Measurements from ENCODE around the gene CUX1.
"Not testable (repeated sequence)": the region's sequence is repeated elsewhere in the genome, so short reads cannot be mapped to it uniquely, and the experiment has no call there.

Gene CUX1

DNA sequence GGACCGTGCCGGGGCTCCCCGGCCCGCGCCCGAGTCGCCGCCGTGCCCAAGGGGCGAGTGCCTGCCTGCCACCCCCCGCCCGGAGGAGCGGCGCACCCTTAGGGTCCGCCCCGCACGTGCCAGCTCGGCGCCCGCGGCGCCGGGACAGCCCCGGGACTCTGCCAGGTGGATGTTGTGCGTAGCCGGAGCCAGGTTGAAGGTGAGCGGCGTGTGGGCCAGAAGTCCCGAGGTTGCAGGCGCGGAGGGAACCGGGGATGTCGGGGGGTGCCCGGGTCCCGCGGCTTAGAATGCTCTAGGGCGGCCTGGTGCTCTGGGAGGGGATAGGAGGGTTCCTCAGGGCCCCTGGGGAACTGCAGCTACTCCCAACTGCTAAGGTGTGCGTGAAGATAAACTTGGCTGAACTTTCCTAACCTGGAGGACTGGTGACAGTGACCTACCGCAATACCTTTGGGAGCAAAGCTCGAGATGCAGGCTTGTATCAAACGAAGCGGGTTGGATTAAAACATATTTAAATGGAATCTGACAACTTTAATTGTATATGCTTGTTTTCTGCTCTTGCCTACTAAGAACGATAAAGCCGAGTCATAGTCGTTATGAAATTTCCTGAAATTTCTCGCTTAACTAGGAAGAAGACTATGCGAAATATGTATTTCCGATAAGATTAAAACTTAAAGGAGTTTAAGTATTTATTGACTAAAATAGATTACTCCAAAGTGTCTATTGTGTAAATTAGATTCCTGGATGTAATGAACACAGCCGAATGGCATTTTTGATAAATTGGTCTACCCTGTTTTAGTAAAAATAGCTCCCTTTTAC is at the start of gene CUX1:
CUX1 (plus strand) TSS at position 156 of the 816 bp plus-strand sequence; CDS start at position 170, 14 bp downstream.
- peak in 1 of 56 donors; percentile 6 for DNase-seq

DNA sequence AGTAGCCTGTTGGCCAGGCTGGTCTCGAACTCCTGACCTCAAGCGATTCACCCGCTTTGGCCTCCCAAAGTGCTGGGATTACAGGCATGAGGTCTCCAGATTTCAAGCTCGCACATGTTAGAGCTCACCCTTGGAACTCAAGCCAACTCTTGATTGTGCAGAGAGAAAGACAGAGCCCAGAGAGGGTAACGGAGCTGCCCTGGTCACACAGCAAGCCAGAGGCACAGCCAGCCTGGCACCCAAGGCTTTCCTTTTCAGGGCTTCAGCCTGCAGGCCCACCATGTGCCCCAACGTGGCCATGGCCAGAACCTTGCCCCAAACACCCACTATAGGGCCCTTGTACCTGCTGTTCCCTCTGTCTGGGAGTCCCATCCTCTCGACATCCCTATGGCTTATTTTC is 49.1 kb upstream of the CUX1 start:
- no peak for DNase-seq

DNA sequence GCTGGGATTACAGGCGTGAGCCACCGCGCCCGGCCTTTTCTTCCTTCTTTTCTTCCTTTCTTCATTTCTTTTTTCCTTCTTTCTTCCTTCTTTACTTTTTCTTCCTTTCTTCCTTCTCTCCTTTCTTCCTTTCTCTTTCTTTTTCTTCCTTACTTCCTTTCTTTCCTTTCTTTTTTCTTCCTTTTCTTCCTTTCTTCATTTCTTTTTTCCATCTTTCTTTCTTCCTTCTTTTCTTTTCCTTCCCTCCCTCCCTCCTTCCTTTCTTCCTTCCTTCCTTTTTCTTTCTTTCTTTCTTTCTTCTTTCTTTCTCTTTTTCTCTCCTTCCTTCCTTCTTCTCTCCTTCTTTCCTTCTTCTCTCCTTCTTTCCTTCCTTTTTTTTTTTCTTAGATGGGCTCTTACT is 47.0 kb upstream of the CUX1 start:
- no peak for DNase-seq

- DNase-seq: no peak
Observed at GRCh38 chr7:101772508-101773211, 44.8 kb upstream of the CUX1 start.

GRCh38 chr7:101775181-101775580 is 42.2 kb upstream of the CUX1 start:
- DNase-seq: no peak

DNA sequence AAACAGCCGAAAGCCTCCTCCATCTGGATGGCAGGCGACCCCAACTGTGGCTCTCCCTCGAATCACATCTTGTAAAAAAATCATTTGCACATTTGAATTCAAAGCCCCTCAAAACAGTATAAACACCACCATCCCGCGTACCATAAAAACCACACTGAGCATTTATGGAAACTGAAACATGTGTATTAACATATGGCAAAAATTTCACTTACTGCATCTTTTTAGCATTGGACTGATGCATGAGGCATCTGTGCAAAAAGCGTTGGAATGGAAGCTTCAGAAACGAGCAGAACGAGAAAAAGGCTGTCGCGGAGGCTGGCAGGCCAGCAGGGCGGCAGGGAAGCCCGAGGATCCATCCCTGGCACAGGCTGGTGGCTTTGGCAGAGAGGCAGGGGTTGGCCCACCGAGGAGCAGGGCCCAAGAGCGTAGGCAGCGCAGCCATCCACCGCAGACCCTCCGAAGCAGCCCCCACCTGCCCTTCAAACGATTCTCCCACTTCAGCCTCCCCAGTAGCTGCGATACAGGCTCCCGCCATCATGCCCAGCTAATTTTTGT is 39.3 kb upstream of the CUX1 start:
- DNase-seq: no peak

DNA sequence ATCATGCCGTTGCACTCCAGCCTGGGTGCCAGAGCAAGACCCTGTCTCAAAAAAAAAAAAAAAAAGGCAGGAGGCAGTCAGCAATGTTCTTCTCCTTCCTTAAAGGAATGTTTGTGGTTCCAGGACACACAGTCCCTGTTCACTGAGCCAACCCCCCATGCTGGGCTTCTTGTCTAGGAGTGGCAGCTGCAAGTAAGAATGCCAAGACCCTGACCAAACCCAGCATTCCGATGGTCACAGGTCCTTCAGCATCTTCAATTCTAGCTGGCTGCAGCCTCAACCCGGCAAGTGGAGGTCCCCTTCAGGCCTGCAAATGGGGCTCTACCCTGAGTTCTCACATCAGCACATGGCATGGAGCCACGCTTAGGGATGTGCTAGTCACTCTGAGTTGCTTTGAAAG is 38.2 kb upstream of the CUX1 start:
- no peak for DNase-seq

DNA sequence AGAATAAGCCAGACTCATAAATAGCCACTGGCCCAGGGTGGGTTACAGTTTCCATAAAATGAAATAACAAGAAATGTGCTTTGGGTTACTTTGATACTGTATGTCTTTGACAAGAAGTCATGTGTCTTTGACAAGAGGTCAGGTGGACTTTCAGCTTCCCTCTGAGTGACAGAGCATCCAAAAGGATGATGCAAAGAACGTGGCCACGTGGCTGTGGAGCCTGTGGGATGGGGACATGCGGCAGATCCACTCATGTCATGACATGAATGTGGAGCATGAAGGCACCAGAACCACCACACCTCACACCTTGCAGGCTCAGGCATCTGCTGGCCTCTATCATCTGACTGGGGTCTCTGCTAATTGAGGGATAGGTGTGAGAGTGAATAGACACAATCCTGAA is 37.1 kb upstream of the CUX1 start:
- no peak for DNase-seq

- no peak for DNase-seq
Observed at GRCh38 chr7:101781439-101781838, 36.0 kb upstream of the CUX1 start.

DNA sequence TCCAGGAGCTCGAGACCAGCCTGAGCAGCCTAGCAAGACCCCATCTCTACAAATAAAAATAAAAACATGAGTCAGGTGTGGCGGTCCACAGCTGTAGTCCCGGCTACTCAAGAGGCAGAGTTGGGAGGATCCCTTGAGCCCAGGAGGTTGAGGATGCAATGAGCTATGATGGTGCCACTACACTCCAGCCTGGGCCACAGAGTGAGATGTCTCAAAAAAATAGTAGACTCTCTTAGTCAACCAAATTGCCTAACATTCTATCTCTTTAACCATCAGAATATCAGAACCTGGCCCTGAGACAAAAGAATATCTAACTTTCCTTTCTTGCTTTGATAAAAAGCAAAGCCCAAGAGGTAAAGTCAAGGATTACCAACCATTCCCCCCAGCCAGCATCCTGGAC is 35.0 kb upstream of the CUX1 start:
- DNase-seq: no peak

DNA sequence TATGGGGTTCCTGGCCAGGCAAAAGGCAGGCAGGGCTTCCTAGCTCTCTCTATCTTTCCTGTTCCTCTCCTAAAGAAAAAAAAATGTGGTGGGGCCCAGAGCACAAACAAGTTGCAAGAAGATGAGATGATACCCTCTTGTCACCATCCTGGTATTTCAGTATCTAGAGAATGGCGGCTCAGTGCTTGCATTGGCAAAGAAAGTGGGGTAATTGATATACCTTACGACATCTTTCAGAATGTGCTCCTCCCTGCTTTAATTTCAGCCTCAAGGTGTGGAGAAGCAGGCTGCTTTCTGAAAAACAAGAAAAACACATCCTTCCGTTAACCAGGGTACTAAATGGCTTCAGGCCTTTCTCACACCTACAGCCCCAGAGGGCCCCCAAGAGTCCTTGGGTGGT is 34.5 kb upstream of the CUX1 start:
- no peak for DNase-seq

- peak in 16 of 56 donors; percentile 0 to 54 (median 13) for DNase-seq
Observed at GRCh38 chr7:101783381-101784181, 33.8 kb upstream of the CUX1 start.

GRCh38 chr7:101784292-101785127 is 32.9 kb upstream of the CUX1 start:
- DNase-seq: peak in 1 of 56 donors; percentile 2

GRCh38 chr7:101787864-101788263 is 29.6 kb upstream of the CUX1 start:
- DNase-seq: no peak

DNA sequence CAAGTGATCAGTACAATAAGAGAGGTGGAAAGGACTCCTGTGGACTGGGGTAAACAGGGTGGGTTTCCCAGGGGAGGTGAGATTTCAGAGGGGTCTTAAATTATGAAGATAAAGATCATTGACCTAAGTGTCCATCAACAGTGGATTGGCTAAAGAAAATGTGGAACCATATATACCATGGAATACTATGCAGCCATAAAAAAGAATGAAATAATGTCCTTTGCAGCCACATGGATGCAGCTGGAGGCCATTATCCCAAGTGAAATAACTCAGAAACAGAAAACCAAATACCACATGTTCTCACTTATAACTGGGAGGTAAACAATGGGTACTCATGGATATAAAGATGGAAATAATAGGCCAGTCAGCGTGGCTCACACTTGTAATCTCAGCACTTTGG is 28.9 kb upstream of the CUX1 start:
- DNase-seq: no peak

DNA sequence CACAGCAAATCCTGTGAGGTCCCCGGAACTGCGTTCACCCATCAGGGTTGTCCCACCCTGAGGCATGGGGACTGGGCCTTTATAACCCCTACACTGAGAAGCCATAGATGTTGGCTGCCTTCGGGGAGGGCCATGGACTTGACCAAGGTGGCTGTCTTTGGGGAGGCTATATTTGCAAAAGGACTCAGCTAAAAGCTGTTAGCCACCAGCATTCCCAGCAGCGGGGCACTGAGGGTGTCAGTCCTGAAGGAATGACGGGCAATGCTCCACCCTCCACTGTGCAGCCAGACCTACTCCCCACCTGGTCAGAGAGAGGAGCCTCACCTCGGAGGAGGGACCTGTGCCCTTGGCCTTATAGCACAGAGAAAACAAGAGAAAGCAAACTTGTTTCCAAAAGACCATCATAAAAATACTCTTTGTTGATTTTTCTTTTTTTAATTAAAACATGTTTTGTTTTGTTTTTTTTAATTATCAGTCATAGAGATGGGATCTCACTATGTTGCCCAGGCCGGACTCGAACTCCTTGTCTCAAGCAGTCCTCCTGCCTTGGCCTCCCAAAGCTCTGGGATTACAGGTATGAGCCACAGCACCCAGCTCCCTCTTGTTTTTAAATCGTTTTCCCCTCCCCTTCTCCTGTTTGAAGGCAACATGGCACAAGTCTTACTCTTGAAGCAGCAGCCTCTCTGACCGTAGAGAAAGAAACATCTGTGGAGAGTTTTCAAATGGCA is 26.7 kb upstream of the CUX1 start:
- DNase-seq: no peak

- DNase-seq: no peak
Observed at GRCh38 chr7:101792051-101792681, 25.3 kb upstream of the CUX1 start.

DNA sequence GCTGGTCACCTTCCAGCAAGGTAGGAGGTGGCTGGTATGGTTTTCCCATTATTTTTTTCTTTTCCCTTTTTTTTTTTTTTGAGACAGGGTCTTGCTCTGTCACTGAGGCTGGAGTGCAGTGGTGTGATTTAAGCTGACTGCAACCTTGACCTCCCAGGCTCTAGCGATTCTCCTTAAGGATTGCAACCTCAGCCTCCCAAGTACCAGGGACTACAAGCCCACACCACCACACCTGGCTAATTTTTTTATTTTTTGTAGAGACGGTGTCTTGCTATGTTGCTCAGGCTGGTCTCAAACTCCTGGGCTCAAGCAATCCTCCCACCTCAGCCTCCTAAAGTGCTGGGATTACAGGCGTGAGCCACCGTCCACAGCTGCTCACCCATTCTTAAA is 24.7 kb upstream of the CUX1 start:
- not testable (repeated sequence) for DNase-seq

- DNase-seq: no peak
Observed at GRCh38 chr7:101795461-101795860, 22.0 kb upstream of the CUX1 start.

GRCh38 chr7:101798173-101798572 is 19.3 kb upstream of the CUX1 start:
- DNase-seq: not testable (repeated sequence)

All from nucleus accumbens (tissue), 56 donors.